GM18873 (cell line): ENCODE data around the gene FBXO40.

Experiments used
- ATAC-seq: cut with Tn5 transposase; IDR thresholded peaks from one replicate; pipeline ENCODE4 v1.9.1; 2021; ENCODE audit warnings: mild to moderate bottlenecking, moderate library complexity, moderate number of reproducible peaks; ENCODE audit not compliant: unreplicated experiment, low FRiP score

Gene FBXO40

DNA sequence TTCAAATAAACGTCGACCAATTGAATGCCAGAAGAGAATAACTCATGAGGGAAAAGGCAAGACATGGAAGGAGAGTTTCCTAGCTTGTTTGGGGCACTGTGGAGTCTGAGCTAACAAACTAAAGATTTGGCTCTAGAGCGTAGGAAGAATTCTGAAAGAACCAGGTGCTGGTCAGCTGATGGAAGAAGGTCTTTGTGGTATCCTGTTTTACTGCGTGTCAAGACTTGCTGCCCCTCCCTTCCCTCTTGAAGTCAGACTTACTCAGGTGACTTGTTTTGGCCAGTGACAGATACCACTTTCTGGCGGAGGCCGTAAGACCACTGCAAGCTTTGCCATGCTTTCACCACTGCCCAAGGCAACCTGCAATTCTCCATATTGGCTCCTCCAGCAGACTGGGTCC lies 68.2 kb downstream of the FBXO40 start:
- ATAC-seq: no peak

DNA sequence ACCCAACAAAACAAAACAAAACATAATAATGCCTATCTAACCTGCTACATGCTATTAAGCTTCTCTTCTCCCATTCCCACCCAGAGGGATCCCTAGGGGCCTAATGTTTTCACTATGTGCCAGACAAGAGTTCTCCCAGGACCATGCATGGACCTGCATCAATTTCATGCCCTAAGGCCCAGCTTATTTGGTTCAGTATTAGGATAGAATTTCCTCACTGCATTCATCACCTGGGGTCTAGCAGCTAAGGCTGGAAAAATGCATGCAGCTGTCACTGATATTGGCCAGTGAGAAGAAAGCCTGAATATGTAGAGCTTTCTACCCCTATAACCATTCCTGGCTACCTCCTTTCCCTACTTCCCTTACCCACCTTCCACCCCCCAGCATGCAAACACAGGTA lies 69.6 kb downstream of the FBXO40 start:
- no peak for ATAC-seq

- ATAC-seq: no peak
These were observed 70.1 kb downstream of the FBXO40 start for GRCh38 chr3:121663171-121663847.

GRCh38 chr3:121665488-121665887 lies 72.3 kb downstream of the FBXO40 start:
- no peak for ATAC-seq

- no peak for ATAC-seq
These were observed 74.2 kb downstream of the FBXO40 start for GRCh38 chr3:121667333-121667732.

GRCh38 chr3:121670676-121671075 lies 77.5 kb downstream of the FBXO40 start:
- no peak for ATAC-seq

DNA sequence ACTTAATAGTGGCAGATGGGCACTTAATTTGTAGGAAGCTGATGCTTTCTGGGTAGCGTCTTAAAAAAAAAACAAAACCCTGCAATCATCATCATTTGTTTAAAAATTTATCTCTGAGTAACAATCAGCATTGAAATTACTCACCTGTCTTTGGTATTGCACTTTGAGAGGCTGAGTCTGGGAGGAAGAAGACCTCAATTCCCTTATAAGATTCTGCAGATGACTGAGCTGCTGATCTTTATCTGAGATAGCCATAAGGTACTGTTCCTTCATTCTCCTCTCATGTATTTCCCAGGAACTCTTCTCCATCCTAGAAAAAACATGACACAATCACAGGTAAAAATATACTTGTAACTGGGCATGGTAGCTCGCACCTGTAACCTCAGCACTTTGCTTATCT lies 84.0 kb downstream of the FBXO40 start:
- ATAC-seq: no peak
